GM12878 (cell line): ENCODE measurements around the gene CD248. TPM values are rescaled to one million over a fixed set of nuclear protein-coding genes. Genes with fewer than 3 reads are reported as not detected.
A peak's percentile ranks its signal among the peaks of the same experiment; 100 is the strongest.

Source experiments
- BCL3 ChIP-seq: IDR thresholded peaks from 2 replicates; pipeline ENCODE4 v1.6.1; 2011; ENCODE audit warnings: borderline replicate concordance, low read depth, mild to moderate bottlenecking, moderate library complexity, low read length; ENCODE audit not compliant: insufficient read depth, poor library complexity, severe bottlenecking
- BHLHE40 ChIP-seq, 2 experiments: fragments of 450-650 bp in 1 of 2; IDR thresholded peaks; 2 replicates each; pipeline ENCODE4 v1.6.1; 2011 to 2017; ENCODE audit warnings: low read depth in 2 of 2, borderline replicate concordance in 1 of 2, improper control_type of control experiment in 1 of 2, low read length in 1 of 2, mild to moderate bottlenecking in 1 of 2
- CREB1 ChIP-seq: IDR thresholded peaks from 2 replicates; pipeline ENCODE4 v1.6.1; 2012; ENCODE audit warnings: low read depth, mild to moderate bottlenecking, inconsistent platforms
- ESRRA ChIP-seq: IDR thresholded peaks from 2 replicates; pipeline ENCODE4 v1.6.1; 2012; ENCODE audit warnings: mild to moderate bottlenecking, low read length, improper control_type of control experiment
- HSF1 ChIP-seq: fragments of 150-350 bp; IDR thresholded peaks from 2 replicates; pipeline ENCODE4 v1.6.1; 2014; ENCODE audit warnings: mild to moderate bottlenecking, low read depth, low read length
- MTA2 ChIP-seq: fragments of 450-650 bp; IDR thresholded peaks from 2 replicates; pipeline ENCODE4 v1.6.1; 2016; ENCODE audit warnings: low read depth, mild to moderate bottlenecking, moderate library complexity
- MXI1 ChIP-seq: fragments of 150-350 bp; IDR thresholded peaks from 2 replicates; pipeline ENCODE4 v1.6.1; 2011; ENCODE audit warnings: low read depth, mild to moderate bottlenecking, inconsistent platforms, low read length, improper control_type of control experiment
- SIX5 ChIP-seq: IDR thresholded peaks from 2 replicates; pipeline ENCODE4 v1.6.1; 2011; ENCODE audit warnings: mild to moderate bottlenecking, low read depth, low read length, moderate library complexity; ENCODE audit not compliant: severe bottlenecking
- SUPT20H ChIP-seq: IDR thresholded peaks from 2 replicates; pipeline ENCODE4 v1.6.1; 2011; ENCODE audit warnings: low read depth, mild to moderate bottlenecking, low read length, moderate library complexity, borderline replicate concordance; ENCODE audit not compliant: control insufficient read depth
- TCF3 ChIP-seq: IDR thresholded peaks from 2 replicates; pipeline ENCODE4 v1.6.1; 2012; ENCODE audit warnings: low read depth, mild to moderate bottlenecking, low read length, borderline replicate concordance; ENCODE audit not compliant: insufficient read depth
- ZBTB40 ChIP-seq: fragments of 450-650 bp; IDR thresholded peaks from 2 replicates; pipeline ENCODE4 v1.6.1; 2016; ENCODE audit warnings: mild to moderate bottlenecking, moderate library complexity, borderline replicate concordance
- polyA plus RNA-seq, 11 experiments: library from polyadenylated mRNA; depleted of rRNA in 4 of 11; unstranded in 6 of 11; stranded (reverse) in 5 of 11; fragments of >200 nt; fragmentation: Nextera tagmentation in 4 of 11; fragmentation: Illumina TruSeq in 1 of 11; extraction: Ambion mirVana in 4 of 11; extraction: Trizol in 1 of 11; gene quantifications; 1 replicate in 1 of 11; 2 replicates in 10 of 11; pipeline versions ENCODE4 v1.2.1 to v1.2.3, GENCODE V29; 2011 to 2016; ENCODE audit warnings: inconsistent platforms in 2 of 11, missing spikeins in 2 of 11, low read depth in 1 of 11
- total RNA-seq, 4 experiments: library from RNA; depleted of rRNA in 3 of 4; stranded (reverse); fragments of >200 nt in 3 of 4; fragmentation: Illumina TruSeq in 1 of 4; extraction: Trizol in 1 of 4; gene quantifications; 2 replicates each; pipeline versions ENCODE4 v1.2.1 to v1.2.3, GENCODE V29; 2013 to 2021
- TF ChIP-seq, protein P1 (sequence below): IDR thresholded peaks from 2 replicates; pipeline ENCODE4 v1.6.1; 2012; ENCODE audit warnings: improper control_type of control experiment, low read depth, low read length; ENCODE audit not compliant: insufficient replicate concordance

Gene CD248
- total and polyA plus RNA-seq, 10 of the 15 experiments (the other 5 are each of a cell fraction or from before 2014, with no cell fraction given): 0.10 to 0.21 (median 0.20) TPM; not detected in 7

GRCh38 chr11:66289548-66290329 lies 27.1 kb downstream of the CD248 start (continued):
- TF ChIP-seq SIX5 (no peak), MXI1 (peak; percentile 96), ESRRA (no peak), CREB1 (peak; percentile 1; the same call in 1 of the 2 replicates), BCL3 (no peak), BHLHE40 (IDR thresholded peaks at IDR 0.05; ENCODE audit: borderline replicate concordance in 1 of 2, low read depth in 2 of 2, low read length in 1 of 2) (0 out of 4 replicates have a peak, but pooled peaks of 1 of the 2 experiments have one; percentile 12), HSF1 (no peak), ZBTB40 (no peak), TCF3 (no peak), SUPT20H (no peak), MTA2 (no peak; the same call in 1 of the 2 replicates)
- TF ChIP-seq, protein P1, sequence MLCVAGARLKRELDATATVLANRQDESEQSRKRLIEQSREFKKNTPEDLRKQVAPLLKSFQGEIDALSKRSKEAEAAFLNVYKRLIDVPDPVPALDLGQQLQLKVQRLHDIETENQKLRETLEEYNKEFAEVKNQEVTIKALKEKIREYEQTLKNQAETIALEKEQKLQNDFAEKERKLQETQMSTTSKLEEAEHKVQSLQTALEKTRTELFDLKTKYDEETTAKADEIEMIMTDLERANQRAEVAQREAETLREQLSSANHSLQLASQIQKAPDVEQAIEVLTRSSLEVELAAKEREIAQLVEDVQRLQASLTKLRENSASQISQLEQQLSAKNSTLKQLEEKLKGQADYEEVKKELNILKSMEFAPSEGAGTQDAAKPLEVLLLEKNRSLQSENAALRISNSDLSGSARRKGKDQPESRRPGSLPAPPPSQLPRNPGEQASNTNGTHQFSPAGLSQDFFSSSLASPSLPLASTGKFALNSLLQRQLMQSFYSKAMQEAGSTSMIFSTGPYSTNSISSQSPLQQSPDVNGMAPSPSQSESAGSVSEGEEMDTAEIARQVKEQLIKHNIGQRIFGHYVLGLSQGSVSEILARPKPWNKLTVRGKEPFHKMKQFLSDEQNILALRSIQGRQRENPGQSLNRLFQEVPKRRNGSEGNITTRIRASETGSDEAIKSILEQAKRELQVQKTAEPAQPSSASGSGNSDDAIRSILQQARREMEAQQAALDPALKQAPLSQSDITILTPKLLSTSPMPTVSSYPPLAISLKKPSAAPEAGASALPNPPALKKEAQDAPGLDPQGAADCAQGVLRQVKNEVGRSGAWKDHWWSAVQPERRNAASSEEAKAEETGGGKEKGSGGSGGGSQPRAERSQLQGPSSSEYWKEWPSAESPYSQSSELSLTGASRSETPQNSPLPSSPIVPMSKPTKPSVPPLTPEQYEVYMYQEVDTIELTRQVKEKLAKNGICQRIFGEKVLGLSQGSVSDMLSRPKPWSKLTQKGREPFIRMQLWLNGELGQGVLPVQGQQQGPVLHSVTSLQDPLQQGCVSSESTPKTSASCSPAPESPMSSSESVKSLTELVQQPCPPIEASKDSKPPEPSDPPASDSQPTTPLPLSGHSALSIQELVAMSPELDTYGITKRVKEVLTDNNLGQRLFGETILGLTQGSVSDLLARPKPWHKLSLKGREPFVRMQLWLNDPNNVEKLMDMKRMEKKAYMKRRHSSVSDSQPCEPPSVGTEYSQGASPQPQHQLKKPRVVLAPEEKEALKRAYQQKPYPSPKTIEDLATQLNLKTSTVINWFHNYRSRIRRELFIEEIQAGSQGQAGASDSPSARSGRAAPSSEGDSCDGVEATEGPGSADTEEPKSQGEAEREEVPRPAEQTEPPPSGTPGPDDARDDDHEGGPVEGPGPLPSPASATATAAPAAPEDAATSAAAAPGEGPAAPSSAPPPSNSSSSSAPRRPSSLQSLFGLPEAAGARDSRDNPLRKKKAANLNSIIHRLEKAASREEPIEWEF: no peak
